Psoas muscle (tissue), 8 donors: ENCODE results near the gene SLC39A7. TPM values are rescaled to one million over a fixed set of nuclear protein-coding genes. Genes with fewer than 3 reads are reported as not detected.

Experiments used
- ATAC-seq, 4 donors: fragments of 200-7000 bp; cut with Tn5 transposase; one replicate each; pipeline ENCODE4 v1.9.1; 2020; ENCODE audit warnings: moderate library complexity in 3 of 4, mild to moderate bottlenecking in 2 of 4
- DNase-seq, 2 donors: peaks; one replicate each; pipeline ENCODE4 v3.0.0-alpha.2; 2020
- H3K27ac ChIP-seq: fragments of 200-600 bp; one replicate; pipeline ENCODE4 v1.8.0; 2022
- H3K27me3 ChIP-seq, 3 donors: fragments of 200-600 bp in 1 of 3; one replicate each; pipeline versions ENCODE4 v1.6.1 to v1.8.0; 2013 to 2022; ENCODE audit warnings: low read length in 2 of 3, mild to moderate bottlenecking in 2 of 3, moderate library complexity in 1 of 3; ENCODE audit not compliant: insufficient read depth in 3 of 3
- H3K36me3 ChIP-seq, 2 donors: fragments of 200-600 bp in 1 of 2; one replicate each; pipeline versions ENCODE4 v1.6.1 to v1.8.0; 2013 to 2022; ENCODE audit warnings: low read depth in 1 of 2, mild to moderate bottlenecking in 1 of 2, moderate library complexity in 1 of 2; ENCODE audit not compliant: insufficient read depth in 1 of 2
- H3K4me1 ChIP-seq: fragments of 200-600 bp; one replicate; pipeline ENCODE4 v1.8.0; 2022
- H3K4me3 ChIP-seq: fragments of 200-600 bp; one replicate; pipeline ENCODE4 v1.8.0; 2022; ENCODE audit warnings: mild to moderate bottlenecking
- H3K9me3 ChIP-seq: fragments of 200-600 bp; one replicate; pipeline ENCODE4 v1.8.0; 2022
- WGBS, 3 donors: extraction: QIAGEN DNeasy Blood & Tissue Kit; methylation state at CpG; one replicate each; pipeline versions ENCODE4 v1.1.6 to v1.1.7; 2013; 5-methylcytosine and 5-hydroxymethylcytosine counted together
- intact Hi-C, 2 donors: fragments of 100-400 bp; cut with DNase I; formaldehyde crosslinking; loops; one replicate each; pipeline versions ENCODE4 v1.11.0 to v1.14.2; 2022
- polyA plus RNA-seq, 3 donors: library from polyadenylated mRNA; stranded (reverse); fragments of 200-250 nt; gene quantifications; one replicate each; pipeline ENCODE4 v1.2.3, GENCODE V29; 2013
- total RNA-seq, 4 donors: library from RNA; stranded (reverse); fragmentation: NEBNext Ultra II Directional in 2 of 4; extraction: Animal tissue kit (Norgen Biotek cat#: 25700) in 2 of 4; gene quantifications; one replicate each; pipeline versions ENCODE4 v1.2.1 to v1.2.4, GENCODE V29; 2021 to 2023
- TF ChIP-seq, protein P1 (sequence below): fragments of 200-600 bp; IDR thresholded peaks from one replicate; pipeline ENCODE4 v1.8.0; 2022; ENCODE audit warnings: antibody characterized with exemption
- donor health status: healthy with polysubstance abuse.
- donor health status: DM: no; HTN: no; CAD: no; lungs with moderate emphysema.
- donor health status: Bipolar disorder and iron deficiency.
- donor health status: healthy.
- donor health status: DM: yes; HTN: yes; CAD: no.
- donor health status: DM: no; HTN: no; CAD: no.
- donor health status: DM: no; HTN: no; CAD: no.
- donor health status: DM: yes; HTN: yes; CAD: no.

Gene SLC39A7
- total and polyA plus RNA-seq, 7 donors = 17.6 to 126 (median 41.4) TPM

DNA sequence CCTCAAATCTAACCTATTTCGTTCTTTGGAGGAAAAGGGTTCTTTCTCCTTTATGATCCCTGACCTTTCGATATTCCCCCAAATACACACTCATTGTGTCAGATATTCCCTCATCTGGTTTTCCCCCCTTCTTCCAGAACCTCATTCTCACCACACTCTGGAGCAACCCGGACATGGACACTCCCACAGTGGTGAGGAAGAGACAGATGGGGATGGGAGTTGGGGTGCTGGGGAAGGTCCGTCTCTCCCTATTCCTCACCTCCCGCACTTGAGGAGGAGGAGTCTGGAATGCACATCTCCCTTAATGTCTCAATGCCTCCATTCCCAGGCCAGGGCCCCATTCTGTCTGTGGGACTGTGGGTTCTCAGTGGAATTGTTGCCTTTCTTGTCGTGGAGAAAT is 1.3 kb downstream of the SLC39A7 start:
- peak overlapping the region; percentile 81 for H3K4me3 ChIP-seq
- TF ChIP-seq, protein P1, sequence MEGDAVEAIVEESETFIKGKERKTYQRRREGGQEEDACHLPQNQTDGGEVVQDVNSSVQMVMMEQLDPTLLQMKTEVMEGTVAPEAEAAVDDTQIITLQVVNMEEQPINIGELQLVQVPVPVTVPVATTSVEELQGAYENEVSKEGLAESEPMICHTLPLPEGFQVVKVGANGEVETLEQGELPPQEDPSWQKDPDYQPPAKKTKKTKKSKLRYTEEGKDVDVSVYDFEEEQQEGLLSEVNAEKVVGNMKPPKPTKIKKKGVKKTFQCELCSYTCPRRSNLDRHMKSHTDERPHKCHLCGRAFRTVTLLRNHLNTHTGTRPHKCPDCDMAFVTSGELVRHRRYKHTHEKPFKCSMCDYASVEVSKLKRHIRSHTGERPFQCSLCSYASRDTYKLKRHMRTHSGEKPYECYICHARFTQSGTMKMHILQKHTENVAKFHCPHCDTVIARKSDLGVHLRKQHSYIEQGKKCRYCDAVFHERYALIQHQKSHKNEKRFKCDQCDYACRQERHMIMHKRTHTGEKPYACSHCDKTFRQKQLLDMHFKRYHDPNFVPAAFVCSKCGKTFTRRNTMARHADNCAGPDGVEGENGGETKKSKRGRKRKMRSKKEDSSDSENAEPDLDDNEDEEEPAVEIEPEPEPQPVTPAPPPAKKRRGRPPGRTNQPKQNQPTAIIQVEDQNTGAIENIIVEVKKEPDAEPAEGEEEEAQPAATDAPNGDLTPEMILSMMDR = no peak
- peak overlapping the region; percentile 92 for H3K27ac ChIP-seq
- H3K4me1 ChIP-seq = peaks cover 32% of the 10 kb centered on the region
- H3K9me3 ChIP-seq = no peaks in the 10 kb centered on the region
- ATAC-seq = no peak
- WGBS, 3 donors = 80 to 87% (median 80%) methylated on average over 6 of the region's 6 CpGs
- H3K36me3 ChIP-seq = peaks cover 6 to 36% of the 10 kb centered on the region in 2 donors
- DNase-seq = no peak
- intact Hi-C loops = loop anchor here (5.0 to 10.0 kb wide), 2 partner anchors 213 to 230 kb away; partner anchors contain the start of genes CUTA (in 1 of the 2) and PHF1 (in 1 of the 2)
- H3K27me3 ChIP-seq = no peaks in the 10 kb centered on the region

- peak in 1 of 2 donors; percentile 30 for DNase-seq
- peak overlapping the region; percentile 1 for H3K4me3 ChIP-seq
- H3K27me3 ChIP-seq = no peaks in the 10 kb centered on the region
- TF ChIP-seq, protein P1 = no peak
- ATAC-seq = no peak
- H3K4me1 ChIP-seq = peaks cover 33% of the 10 kb centered on the region
- H3K9me3 ChIP-seq = no peaks in the 10 kb centered on the region
- H3K27ac ChIP-seq = peak overlapping the region; percentile 92
- WGBS, 3 donors = 82 to 92% (median 85%) methylated on average over 6 of the region's 6 CpGs
- H3K36me3 ChIP-seq = peaks cover 6 to 28% of the 10 kb centered on the region in 2 donors
- intact Hi-C loops = loop anchor here (5.0 to 10.0 kb wide), 2 partner anchors 212 to 230 kb away; partner anchors contain the start of genes CUTA (in 1 of the 2) and PHF1 (in 1 of the 2)
Measured at GRCh38 chr6:33202799-33203198, 2.1 kb downstream of the SLC39A7 start.

- DNase-seq (peak in 1 of 2 donors; percentile 40), ATAC-seq (no peak)
- WGBS, 3 donors = 84 to 85% (median 85%) methylated on average over 7 of the region's 7 CpGs
- Histone ChIP-seq H3K4me1 (peaks cover 26% of the 10 kb centered on the region), H3K27me3 (no peaks in the 10 kb centered on the region), H3K36me3 (peaks cover 6 to 25% of the 10 kb centered on the region in 2 donors), H3K4me3 (peak overlapping the region; percentile 90), H3K27ac (no peak overlapping the region), H3K9me3 (no peaks in the 10 kb centered on the region)
- TF ChIP-seq, protein P1 = no peak
- intact Hi-C loops = loop anchor here (5.0 to 10.0 kb wide), 2 partner anchors 211 to 231 kb away; partner anchors contain the start of genes CUTA (in 1 of the 2) and PHF1 (in 1 of the 2)
Measured at GRCh38 chr6:33203443-33204164, 2.9 kb downstream of the SLC39A7 start.

DNA sequence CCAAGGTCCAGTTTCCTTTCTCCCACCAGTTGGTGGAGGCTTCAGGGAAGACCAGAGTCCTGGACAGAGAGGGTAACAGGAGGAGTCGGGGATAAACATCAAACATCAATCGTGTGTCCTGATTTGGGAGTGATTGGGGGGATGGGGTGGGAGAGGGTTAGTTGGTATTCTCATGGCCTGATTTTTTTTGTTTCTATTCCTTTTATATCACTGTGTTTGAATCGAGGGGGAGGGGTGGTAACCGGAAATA is 3.4 kb downstream of the SLC39A7 start:
- Histone ChIP-seq H3K9me3 (no peaks in the 10 kb centered on the region), H3K4me3 (peak overlapping the region; percentile 90), H3K4me1 (peaks cover 26% of the 10 kb centered on the region), H3K36me3 (peaks cover 6 to 25% of the 10 kb centered on the region in 2 donors), H3K27ac (peak overlapping the region; percentile 80), H3K27me3 (no peaks in the 10 kb centered on the region)
- intact Hi-C loops = loop anchor here (5.0 to 10.0 kb wide), 2 partner anchors 211 to 232 kb away; partner anchors contain the start of genes CUTA (in 1 of the 2) and PHF1 (in 1 of the 2)
- no peak for DNase-seq
- TF ChIP-seq, protein P1 = no peak
- 2 to 8% (median 5%) methylated on average over 4 of the region's 4 CpGs for WGBS, 3 donors
- no peak for ATAC-seq
